Hepatic stellate cell (primary cell): Measurements from ENCODE around the gene TMEM129.
"Not testable (repeated sequence)": the region's sequence is repeated elsewhere in the genome, so short reads cannot be mapped to it uniquely, and the experiment has no call there.

Experiments
- DNase-seq: peaks from one replicate; pipeline ENCODE4 v3.0.0; 2011; ENCODE audit warnings: low spot score

TMEM129 gene

DNA sequence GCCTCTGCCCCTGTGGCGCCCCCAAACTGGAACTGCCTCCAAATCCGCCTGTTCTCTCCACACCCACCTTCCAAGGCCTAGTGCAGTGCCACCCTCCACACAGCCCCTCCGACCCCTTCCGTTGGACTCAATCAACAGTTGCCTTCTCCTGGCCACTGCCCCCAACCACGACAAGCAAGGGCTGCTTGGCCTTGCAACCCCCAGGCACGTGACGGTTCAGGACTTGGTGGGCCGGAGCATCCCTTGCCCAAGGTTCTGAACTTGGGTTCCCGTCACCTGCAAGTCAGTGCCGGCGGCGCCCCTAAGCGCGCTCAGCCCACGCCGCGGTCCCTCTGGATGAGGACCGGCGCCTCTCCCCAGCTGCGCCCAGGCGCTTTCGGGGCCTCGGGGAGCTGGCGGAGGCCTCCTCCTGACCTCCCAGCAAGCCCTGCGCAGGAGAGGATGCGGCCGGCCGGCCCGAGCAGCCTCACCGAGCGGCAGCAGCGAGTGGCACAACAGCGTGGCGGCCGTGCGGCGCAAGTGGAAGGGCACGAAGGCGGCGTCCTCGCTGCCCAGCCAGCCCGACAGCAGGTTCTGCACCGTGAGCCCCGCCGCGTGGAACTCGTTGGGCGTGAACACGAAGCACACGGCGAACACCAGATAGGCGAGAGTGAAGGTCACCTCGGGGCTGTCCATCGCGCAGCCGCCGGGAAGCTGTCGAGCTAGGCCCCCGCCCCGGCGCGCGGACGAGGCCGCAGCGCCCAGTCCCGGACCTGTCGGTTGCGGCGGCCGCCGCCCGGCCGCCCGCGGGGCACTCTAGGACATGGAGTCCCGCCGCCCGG, 750 bp downstream of the TMEM129 start:
- DNase-seq: peak; percentile 57

DNA sequence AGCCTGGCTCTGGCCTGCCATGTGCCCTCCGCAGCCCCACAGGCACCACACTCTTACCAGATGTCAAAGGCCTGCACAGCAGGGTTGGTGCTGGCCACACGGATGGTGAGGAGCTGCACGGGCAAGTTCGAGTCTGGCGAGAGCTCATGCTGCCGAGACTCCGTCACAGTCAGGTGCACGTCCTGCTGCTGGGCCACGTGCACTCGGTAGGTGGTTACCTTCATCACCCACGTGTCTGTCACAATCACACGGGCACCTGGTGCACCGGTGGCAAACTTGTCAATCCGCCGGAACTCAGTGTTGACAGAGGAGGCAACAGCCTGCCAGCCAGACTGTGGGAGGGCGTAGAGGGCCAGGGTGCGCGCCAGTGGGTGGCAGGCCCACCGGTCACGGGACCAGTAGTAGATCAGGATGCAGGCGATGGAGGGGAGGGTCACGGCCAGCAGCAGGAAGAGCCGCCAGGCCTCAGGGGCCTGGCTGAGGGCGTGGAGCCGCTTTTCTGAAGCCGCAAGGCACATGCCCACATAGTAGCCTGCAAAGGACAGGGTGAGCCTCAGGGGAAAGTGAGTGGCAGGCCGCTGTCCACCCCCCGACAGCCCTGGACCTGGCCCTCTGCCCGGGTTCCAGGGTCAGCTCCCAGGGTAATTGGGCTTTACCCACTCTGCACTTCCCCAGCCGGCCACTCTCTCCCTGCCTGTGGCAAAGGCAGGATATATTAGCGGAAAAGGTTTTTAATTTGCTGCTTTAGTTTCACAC, 2.9 kb downstream of the TMEM129 start:
- peak; percentile 3 for DNase-seq

DNA sequence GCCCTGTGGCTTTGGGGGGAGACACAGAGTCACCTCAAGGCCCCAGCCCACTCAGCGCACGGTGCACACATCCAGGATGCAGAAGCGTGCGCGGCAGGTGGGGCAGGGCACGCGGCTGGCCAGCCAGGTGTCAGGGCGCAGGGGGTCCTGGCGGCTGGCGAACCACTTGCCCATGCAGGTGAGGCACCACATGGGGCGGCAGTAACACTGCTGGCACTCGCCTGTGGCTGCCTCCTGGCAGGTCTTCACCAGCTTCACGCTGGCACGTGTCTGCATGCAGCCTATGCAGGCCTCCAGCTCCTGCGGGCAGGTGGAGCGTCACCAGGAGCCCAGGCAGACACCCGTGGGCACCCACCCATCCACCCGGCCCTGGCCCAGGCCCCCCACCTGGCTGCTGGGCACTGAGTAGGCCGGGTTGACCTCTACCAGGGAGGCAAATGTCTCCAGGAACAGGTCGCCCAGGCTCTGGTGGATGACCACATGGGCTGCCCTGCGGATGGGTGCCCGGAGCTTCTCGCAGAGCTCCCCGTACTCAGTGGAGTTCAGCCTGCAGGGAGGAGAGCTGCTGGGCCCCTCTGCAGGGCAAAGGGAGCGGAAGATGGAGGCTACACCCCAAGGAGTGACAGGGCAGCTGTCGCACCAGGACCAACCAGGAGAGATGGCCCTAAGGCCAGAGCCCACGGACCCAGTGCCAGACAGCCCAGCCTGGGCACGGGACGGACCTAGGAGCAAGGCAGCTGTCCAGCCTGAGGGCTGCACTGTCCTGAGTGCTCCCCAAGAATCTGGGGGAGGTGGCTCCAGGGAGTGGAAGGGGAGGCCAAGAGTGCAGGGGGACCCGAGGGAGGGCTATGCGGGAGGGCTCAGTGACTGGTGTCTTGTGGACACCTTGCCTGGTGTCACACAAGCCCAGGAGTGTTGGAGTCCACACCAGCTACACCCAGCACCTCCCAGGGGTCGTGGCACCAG, 3.7 kb downstream of the TMEM129 start:
- no peak for DNase-seq

DNA sequence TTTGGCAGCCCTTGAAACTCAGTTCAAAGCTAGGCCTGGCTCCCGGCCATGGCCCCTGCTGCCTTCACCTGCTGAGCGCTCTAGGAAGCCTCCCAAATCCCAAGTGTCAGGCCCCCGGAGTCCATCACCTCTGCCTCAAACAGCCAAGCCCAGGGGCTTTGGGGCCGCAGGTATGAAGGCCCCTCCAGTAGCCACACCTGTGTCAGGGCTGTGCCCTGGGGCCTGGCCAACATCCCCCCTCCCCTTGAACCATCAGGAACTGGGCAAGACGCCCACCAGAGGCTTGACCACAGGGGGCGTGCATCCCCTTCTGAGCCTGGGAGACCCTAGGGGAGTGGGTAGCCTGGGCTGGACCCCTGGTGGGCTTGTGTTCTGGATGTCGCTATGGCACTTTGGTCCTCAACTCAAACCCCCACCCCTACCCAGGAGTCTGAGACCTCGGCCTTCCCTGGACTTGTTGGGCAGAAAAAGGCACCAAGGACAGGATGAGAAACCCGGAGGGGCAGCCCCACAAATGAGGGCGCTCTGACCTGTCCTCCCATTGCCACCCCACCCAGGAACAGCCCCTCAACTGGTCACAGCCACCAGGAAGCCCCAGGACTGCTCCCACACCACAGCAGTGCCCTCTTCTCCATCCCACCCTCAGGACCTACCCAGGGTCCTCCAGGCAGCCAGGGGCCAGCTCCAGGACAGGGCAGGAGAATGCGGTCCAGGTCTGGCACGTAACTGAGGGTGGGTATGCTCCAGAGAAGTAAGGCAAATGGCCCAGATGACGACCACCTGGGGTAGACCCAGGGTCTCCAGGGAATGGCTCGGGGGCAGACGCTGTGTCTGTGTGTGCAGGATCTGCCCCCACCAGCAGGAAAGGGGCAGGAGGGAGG, 4.8 kb downstream of the TMEM129 start:
- no peak for DNase-seq

DNA sequence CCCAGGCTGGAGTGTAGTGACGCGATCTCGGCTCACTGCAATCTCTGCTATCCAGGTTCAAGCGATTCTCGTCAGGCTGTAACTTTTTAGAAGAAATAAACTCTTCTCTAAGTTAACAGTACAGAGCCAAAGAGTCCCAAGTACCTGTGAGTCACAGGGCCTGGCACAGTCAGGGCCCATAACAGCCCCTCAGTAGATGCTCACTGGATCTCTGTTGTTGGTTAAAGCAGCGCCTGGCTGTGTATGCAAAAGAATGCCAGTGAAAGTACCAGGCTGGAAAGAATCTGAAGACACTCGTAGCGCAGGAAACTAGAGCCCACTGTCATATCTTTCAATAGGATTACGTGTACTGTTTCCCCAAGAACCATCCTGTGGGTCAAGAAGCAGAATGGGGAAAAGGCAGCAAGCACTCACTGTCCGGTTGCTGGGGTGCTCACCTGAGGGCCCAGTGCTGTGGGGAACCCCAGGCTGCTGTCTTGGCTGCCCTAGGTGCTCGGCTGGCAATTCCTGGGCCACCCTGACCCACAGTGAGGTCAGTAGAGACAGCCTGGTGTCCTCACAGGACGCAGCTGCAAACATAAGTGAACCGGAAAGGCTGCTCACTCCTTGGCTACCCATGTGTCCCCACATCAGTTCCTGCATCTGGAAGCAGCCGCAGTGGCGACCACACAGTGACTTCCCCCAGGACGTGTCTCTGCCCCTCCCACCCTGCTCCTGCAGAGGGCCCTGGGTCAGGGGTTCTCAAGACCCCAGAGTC, 5.9 kb downstream of the TMEM129 start:
- no peak for DNase-seq

DNA sequence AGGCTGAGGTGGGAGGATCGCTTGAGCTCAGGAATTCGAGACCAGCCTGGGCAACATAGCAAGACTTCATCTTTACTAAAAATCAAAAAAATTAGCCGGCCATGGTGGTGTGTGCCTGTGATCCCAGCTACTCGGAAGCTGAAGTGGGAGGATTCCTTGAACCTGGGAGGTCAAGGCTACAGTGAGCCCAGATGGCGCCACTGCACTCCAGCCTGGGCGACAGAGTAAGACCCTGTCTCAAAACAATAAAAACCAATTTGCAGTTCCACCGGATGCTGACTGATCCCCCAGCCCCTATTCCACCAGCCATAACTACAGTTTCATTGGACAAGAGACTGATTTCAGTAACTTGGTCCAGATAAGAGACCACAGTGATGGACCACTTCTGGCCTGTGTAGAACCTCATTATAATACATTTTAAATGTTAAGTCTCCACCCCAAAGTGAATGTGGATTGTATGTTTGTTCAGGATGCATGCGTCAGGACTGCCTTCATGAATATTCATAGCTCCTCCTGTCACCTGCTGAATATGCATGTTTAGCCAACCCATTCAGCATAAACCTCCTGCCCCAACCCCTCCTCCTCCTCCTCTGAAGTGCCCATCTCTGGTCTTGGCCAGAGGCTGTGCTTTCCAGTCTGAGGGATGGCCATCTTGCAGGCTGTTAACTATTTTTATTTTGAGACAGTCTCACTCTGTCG, 6.7 kb downstream of the TMEM129 start:
- DNase-seq: no peak

DNA sequence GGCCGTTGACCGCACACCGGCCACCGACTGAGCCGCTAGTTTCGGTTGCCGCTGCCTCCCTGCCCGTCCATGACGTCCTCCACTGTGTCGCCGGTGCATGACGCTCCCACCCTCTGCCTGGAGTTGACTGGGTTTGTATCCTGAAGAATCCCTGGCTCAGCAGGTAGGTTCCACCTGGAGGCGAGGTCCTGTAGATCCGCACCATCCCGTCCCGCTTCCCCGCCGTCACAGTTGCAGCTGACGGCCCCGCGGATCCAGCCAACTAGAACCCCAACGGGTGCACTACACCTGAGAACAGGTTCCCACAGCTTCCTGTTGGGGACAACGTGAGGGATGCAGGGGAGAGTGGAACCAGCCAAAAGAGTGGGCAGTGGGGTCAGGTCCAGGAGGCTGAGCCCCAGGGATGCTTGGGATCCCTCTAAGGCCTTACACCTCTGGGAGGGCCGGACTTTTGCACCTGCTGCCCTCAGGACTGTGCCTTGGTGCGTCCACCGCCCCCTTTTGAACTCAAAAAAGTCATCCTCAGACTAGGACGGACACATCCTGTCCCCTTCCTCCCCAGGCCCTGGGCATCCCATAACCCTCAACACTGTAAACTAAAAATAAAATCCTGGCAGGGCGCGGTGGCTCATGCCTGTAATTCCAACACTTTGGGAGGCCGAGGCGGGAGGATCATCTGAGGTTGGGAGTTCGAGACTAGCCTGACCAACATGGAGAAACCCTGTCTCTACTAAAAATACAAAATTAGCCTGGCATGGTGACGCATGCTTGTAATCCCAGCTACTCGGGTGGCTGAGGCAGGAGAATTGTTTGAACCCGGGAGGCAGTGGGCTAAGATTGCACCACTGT, 7.9 kb downstream of the TMEM129 start:
- DNase-seq: no peak

DNA sequence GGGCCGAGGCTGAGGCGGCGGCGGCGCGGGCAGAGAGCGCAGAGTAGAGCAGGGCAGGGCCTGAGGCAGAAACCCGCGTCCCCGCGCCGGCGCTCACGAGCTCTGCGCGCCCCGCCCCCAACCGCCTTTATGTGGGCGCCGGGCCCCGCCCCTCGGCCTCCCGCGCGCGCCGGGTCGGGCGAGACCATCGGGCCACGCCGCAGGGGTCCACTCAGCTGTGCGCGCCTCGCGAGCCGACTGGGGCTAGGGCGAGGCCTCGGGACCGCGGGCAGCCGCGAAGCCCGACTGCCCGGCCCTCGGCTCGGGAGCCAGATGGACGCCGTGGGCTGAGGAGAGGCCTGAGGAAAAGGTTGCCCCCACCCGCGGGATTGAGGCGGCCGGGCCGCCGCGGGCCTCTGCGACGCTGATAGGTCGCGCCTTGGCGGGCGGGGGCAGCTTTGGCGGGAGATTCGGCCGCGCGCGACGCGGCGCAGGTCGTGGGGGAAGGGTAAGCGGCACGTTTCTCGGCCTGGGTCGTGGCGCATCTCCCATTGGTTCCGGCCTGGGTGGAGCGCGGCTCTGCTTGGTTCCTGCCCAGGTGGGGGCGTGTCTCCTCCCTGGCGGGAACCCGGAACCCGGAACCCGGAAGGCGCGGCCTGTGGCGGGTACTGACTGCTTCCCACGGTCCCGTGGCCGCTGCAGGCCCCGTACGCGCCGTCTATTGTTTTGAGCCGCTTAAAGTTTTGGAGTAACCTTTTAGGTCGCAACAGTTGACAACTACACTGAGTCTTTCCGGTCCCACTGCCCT, 8.7 kb downstream of the TMEM129 start, which contains the start of gene SLBP:
Gene SLBP, minus strand, starts transcription at position 104 of the 787 bp plus-strand sequence. CDS start 131 bp downstream, outside the sequence.
- DNase-seq: peak; percentile 95

DNA sequence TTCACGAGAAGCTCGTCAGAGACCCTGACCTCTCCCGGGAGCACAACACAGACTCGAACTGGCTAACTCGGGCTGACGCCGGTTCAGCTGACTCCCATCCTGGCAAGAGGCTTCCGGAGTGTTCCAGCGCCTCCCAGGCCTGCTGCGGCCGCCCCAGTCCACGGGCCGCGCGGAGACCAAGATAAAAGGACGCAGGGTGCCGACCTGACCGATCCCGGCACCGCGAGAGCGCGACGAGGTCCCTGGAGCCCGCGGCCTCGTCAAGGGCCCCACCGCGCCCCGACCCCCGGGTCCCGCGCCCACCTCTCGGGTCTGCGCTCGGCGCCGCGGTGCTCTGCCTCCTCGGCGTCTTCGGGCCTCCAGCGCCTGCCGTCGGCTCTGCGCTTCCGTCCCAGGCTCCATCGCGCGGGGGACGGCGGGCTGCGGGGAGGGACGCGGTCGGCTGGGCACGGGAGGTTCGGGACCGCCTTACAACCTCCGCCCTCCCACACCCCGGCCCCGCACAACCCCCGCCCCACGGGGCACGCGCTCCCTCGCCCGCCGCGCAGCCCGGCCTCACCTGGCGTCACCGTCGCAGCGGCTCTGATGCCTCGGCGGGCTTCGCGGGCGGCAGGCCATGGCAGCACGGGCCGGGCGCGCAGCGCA, 9.4 kb downstream of the TMEM129 start:
- peak; percentile 76 for DNase-seq

DNA sequence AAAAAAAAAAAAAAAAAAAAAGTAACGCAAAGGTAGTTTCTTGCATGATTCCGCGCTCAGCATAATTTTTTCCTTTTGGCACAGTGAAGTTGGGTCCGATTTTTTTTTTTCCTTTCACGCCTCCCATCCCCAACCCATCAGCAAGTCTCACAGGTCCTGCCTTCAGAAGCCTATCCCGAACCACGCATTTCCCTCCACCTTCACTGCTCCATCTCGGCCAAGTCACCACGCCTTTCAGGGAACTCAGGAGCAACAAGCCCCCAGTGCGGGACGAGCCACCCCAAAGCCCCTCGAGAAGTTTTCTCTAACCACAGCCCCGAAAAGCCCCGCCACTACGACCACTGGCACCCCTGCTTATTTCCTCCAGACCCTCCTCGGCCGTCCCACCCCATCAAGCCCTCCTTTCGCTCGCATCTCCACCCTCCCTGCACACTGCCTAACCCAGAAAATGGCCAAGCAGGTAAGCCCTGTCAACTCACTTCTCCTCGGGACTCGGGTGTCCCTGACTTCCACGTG, 10.0 kb downstream of the TMEM129 start:
- DNase-seq: no peak

DNA sequence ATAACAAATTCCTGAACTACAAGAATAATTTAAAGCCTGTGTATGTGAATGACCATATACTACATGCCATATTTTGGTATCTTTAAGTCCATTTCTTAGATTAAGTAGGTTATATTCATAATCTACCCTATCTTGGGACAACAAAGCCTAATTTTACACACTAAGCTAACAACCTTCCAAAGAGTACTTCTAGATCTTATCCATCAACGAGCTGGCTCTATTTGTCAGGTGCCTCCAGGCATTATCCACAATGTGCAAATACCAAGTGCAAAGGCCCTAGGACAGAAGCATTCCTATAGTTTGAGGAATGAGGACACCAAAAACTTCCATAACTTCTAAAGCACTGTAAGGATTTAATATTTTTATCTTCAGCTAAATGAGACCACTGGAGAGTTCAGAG, 12.5 kb downstream of the TMEM129 start:
- DNase-seq: no peak

DNA sequence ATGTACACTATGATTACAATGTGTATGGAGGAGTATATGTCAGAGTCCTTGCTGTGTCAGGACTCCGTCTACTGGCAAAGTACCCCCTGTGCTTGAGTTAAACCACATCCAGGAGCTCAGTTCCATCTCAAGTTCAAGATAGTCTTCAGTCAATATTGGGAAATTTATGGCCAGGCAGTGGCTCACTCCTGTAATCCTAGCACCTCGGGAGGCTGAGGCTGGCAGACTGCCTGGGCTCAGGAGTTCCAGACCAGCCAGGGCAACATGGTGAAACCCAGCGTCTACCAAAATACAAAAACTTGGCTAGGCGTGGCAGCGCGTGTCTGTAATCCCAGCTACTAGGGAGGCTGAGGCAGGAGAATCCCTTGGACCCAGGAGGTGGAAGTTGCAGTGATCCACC, 14.8 kb downstream of the TMEM129 start:
- no peak for DNase-seq

DNA sequence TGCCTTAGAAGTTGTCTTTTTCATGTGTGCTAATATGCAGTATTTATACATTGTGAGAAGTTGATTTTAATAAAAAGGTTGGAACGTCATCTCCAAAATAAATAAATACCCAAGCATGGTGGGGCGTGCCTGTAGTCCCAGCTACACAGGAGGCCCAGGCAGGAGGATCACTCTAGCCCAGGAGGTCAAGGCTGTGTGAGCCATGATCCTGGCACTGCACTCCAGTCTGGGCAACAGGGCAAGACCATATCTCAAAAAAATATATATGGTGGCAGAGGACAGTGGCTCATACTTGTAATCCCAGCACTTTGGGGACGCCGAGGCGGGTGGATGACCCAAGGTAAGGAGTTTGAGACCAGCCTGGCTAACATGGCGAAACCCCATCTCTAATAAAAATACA, 15.4 kb downstream of the TMEM129 start:
- DNase-seq: no peak

DNA sequence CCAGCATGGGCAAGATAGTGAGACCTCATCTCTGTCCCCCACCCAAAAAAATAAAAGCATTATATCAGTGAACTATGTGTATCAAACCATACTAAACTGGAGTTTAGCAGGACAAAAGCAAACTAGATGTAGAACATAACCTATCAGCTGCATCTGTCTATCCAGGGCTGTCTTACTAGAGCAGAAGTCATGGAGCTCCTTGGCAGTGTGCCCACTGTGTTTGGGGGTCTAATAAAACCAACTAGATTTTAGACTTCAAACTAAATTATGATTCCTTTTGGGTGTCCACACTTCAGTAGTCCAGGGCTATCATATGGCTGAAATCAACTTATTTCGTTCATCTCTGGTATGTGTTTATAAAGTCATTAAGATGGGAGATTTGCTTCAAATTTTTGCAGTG, 17.3 kb downstream of the TMEM129 start:
- no peak for DNase-seq

DNA sequence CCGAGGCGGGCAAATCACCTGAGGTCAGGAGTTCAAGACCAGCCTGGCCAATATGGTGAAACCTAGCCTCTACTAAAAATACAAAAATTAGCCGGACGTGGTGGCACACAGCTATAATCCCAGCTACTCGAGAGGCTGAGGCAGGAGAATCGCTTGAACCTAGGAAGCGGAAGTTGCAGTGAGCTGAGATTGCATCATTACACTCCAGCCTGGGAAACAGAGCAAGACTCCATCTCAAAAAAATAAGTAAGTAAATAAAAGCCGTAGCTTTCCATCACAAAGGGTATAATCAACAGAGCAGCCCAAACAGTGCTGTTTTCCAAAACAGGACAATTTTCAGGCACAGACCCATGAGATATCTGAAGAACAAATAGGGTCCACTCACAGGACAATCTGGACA, 19.5 kb downstream of the TMEM129 start:
- DNase-seq: not testable (repeated sequence)

DNA sequence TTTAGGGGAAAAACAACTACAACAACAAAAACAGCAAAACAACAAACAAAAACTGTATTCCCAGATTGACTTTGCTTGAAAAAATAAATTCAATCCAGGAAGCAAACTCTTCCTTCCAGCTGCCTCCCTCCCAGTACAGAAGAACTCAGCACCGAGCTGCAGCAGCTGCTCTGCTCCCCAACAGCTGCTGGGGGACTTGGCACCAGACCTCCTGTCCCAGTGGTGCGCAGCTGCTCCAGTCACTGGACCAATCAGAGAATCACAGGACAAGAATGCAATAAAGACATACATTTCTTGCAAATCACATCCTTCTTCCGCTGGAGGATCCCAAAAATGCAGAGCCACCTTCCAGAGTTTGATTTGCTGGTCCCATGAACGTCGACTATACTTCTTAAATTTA, 25.2 kb downstream of the TMEM129 start:
- no peak for DNase-seq
